Esophagus muscularis mucosa (tissue), 4 donors: ENCODE results near the gene KRTAP10-7. TPM values are rescaled to one million over a fixed set of nuclear protein-coding genes. Genes with fewer than 3 reads are reported as not detected.
"Not testable (repeated sequence)": the region's sequence is repeated elsewhere in the genome, so short reads cannot be mapped to it uniquely, and the experiment has no call there.

ENCODE experiments used
- DNase-seq: peaks from one replicate; pipeline ENCODE4 v3.0.0-alpha.2; 2017; ENCODE audit errors: extremely low spot score
- H3K27ac ChIP-seq, 4 donors: fragments of 200-600 bp; sonication (generic); replicated peaks in 1 of 4; 1 replicate in 3 of 4; 2 replicates in 1 of 4; pipeline ENCODE4 v1.5.1; 2016 to 2019; ENCODE audit warnings: mild to moderate bottlenecking in 1 of 4
- H3K27me3 ChIP-seq, 4 donors: fragments of 200-600 bp; sonication (generic); one replicate each; pipeline versions ENCODE4 v1.5.1 to v1.6.0; 2016 to 2019
- H3K36me3 ChIP-seq, 4 donors: fragments of 200-600 bp; sonication (generic); one replicate each; pipeline ENCODE4 v1.5.1; 2016 to 2019
- H3K4me1 ChIP-seq, 4 donors: fragments of 200-600 bp; sonication (generic); one replicate each; pipeline ENCODE4 v1.5.1; 2016 to 2019
- H3K4me3 ChIP-seq, 4 donors: fragments of 200-600 bp; sonication (generic); 1 replicate in 2 of 4; 2 replicates in 2 of 4; pipeline ENCODE4 v1.5.1; 2016 to 2019; ENCODE audit warnings: mild to moderate bottlenecking in 4 of 4, moderate library complexity in 1 of 4
- H3K9me3 ChIP-seq, 4 donors: fragments of 200-600 bp; sonication (generic); 1 replicate in 3 of 4; 2 replicates in 1 of 4; pipeline ENCODE4 v1.5.1; 2016 to 2019
- CTCF ChIP-seq, 3 experiments: fragments of 200-600 bp in 2 of 3; fragments of 450-650 bp in 1 of 3; sonication (generic) in 2 of 3; IDR thresholded peaks; one replicate each; pipeline ENCODE4 v1.5.1; 2017 to 2019; ENCODE audit warnings: antibody characterized with exemption in 3 of 3, mild to moderate bottlenecking in 2 of 3, moderate library complexity in 1 of 3
- EP300 ChIP-seq: sonication (generic); formaldehyde crosslinking; IDR thresholded peaks from one replicate; pipeline ENCODE4 v1.6.1; 2017; ENCODE audit warnings: antibody characterized with exemption
- POLR2A ChIP-seq: fragments of 450-650 bp; IDR thresholded peaks from one replicate; pipeline ENCODE4 v1.6.1; 2017; ENCODE audit warnings: antibody characterized with exemption, moderate library complexity, mild to moderate bottlenecking, low read depth
- POLR2AphosphoS5 ChIP-seq, 2 donors: sonication (generic); formaldehyde crosslinking; IDR thresholded peaks; one replicate each; pipeline ENCODE4 v1.6.1; 2017; ENCODE audit warnings: antibody characterized with exemption in 2 of 2
- WGBS: methylation state at CpG from one replicate; pipeline ENCODE4 v1.1.5; 2018; 5-methylcytosine and 5-hydroxymethylcytosine counted together
- intact Hi-C: fragments of 100-400 bp; cut with DNase I; formaldehyde crosslinking; loops from one replicate; pipeline ENCODE4 v1.15.1; 2023
- total RNA-seq, 4 donors: library from RNA; depleted of rRNA; stranded (reverse); fragments of >200 nt; gene quantifications; one replicate each; pipeline versions ENCODE4 v1.1.0 to v1.2.1, GENCODE V29; 2016

The KRTAP10-7 gene
- not detected for total RNA-seq

GRCh38 chr21:44600118-44600978 is at the start of gene KRTAP10-7:
KRTAP10-7 (plus strand) TSS chr21:44600597; CDS start chr21:44600622, 25 bp downstream.
- DNase-seq: peak; percentile 55
- H3K4me1 ChIP-seq, intact Hi-C loops, H3K9me3 ChIP-seq, H3K36me3 ChIP-seq, H3K27ac ChIP-seq, H3K4me3 ChIP-seq: not testable (repeated sequence)
- WGBS: 67% methylated on average over 15 of the region's 23 CpGs
- peaks cover 0 to 53% (median 0%) of the 10 kb centered on the region in 4 donors for H3K27me3 ChIP-seq

- intact Hi-C loops: no loop called here
- peak; percentile 68 for DNase-seq
- 38% methylated on average over 2 of the region's 10 CpGs for WGBS
- Histone ChIP-seq H3K9me3 (peaks cover 0 to 15% (median 4%) of the 10 kb centered on the region in 4 donors), H3K4me1 (peaks cover 0 to 10% (median 9%) of the 10 kb centered on the region in 4 donors), H3K27me3 (peaks cover 0 to 43% (median 0%) of the 10 kb centered on the region in 4 donors), H3K4me3 (no peak overlapping the region), H3K27ac (no peak overlapping the region), H3K36me3 (no peaks in the 10 kb centered on the region)
- TF ChIP-seq POLR2AphosphoS5 (IDR thresholded peaks at IDR 0.05) (no peak), CTCF (IDR thresholded peaks at IDR 0.05) (no peak), POLR2A (no peak), EP300 (no peak)
Observed at GRCh38 chr21:44550807-44551206, 49.6 kb upstream of the KRTAP10-7 start.

GRCh38 chr21:44551340-44551961 is 48.9 kb upstream of the KRTAP10-7 start, which contains the start of gene KRTAP10-2:
KRTAP10-2 (minus strand) TSS chr21:44551505; CDS start chr21:44551458, 47 bp downstream.
- H3K4me1 ChIP-seq: peaks cover 0 to 10% (median 9%) of the 10 kb centered on the region in 4 donors
- DNase-seq: peak; percentile 53
- no peak for TF ChIP-seq POLR2AphosphoS5 (IDR thresholded peaks at IDR 0.05)
- TF ChIP-seq EP300: no peak
- TF ChIP-seq CTCF (IDR thresholded peaks at IDR 0.05): no peak
- TF ChIP-seq POLR2A: no peak
- intact Hi-C loops: no loop called here
- H3K9me3 ChIP-seq: peaks cover 0 to 11% (median 2%) of the 10 kb centered on the region in 4 donors
- peaks cover 0 to 50% (median 0%) of the 10 kb centered on the region in 4 donors for H3K27me3 ChIP-seq
- 56% methylated on average over 11 of the region's 17 CpGs for WGBS
- no peak within 1 kb of the TSS for H3K27ac ChIP-seq
- H3K36me3 ChIP-seq: no peaks in the 10 kb centered on the region
- H3K4me3 ChIP-seq: no peak within 1 kb of the TSS

- 88% methylated on average over 6 of the region's 6 CpGs for WGBS
- DNase-seq: peak; percentile 80
- intact Hi-C loops: no loop called here
Observed at GRCh38 chr21:44552136-44552535, 48.3 kb upstream of the KRTAP10-7 start.

More at GRCh38 chr21:44552136-44552535, 48.3 kb upstream of the KRTAP10-7 start:
- H3K36me3 ChIP-seq: no peaks in the 10 kb centered on the region
- peaks cover 0 to 57% (median 0%) of the 10 kb centered on the region in 4 donors for H3K27me3 ChIP-seq
- H3K27ac ChIP-seq: no peak overlapping the region
- peaks cover 0 to 6% (median 0%) of the 10 kb centered on the region in 4 donors for H3K9me3 ChIP-seq
- no peak for TF ChIP-seq POLR2A
- TF ChIP-seq CTCF (IDR thresholded peaks at IDR 0.05): no peak
- no peak for TF ChIP-seq POLR2AphosphoS5 (IDR thresholded peaks at IDR 0.05)
- no peak for TF ChIP-seq EP300
- H3K4me1 ChIP-seq: peaks cover 0 to 10% (median 9%) of the 10 kb centered on the region in 4 donors
- H3K4me3 ChIP-seq: no peak overlapping the region
